NCI-H1105 treated with DMSO at 0.1 percent for 48 hours (cell line): ENCODE measurements around the gene INA.
"Not testable (repeated sequence)": the region's sequence is repeated elsewhere in the genome, so short reads cannot be mapped to it uniquely, and the experiment has no call there.

Experiments
- DNase-seq: peaks from one replicate; lab custom pipeline; 2025; lab: John Stamatoyannopoulos, UW

Gene INA

DNA sequence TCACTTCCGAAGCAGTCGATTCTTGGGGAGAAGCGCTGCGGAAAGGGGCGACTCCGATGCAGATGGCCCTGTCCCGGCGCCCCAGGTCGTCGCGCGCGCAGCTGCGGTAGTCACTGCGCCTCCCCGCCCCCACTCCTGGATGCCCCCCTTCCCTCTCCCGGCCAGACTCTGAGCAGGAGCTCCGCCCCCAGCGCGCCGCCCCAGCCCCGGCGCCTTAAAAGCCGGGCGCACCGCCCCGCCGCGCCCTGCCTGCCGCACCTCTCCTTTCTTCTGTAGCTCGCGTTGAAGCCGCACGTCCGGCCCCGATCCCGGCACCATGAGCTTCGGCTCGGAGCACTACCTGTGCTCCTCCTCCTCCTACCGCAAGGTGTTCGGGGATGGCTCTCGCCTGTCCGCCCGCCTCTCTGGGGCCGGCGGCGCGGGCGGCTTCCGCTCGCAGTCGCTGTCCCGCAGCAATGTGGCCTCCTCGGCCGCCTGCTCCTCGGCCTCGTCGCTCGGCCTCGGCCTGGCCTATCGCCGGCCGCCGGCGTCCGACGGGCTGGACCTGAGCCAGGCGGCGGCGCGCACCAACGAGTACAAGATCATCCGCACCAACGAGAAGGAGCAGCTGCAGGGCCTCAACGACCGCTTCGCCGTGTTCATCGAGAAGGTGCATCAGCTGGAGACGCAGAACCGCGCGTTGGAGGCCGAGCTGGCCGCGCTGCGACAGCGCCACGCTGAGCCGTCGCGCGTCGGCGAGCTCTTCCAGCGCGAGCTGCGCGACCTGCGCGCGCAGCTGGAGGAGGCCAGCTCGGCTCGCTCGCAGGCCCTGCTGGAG is at the start of gene INA:
Gene INA, plus strand, starts transcription at position 243 of the 817 bp plus-strand sequence. Its CDS starts 74 bp downstream, at position 317.
- DNase-seq, result peak; percentile 63

GRCh38 chr10:103227416-103227815 is 49.5 kb upstream of the INA start:
- DNase-seq, result no peak

DNA sequence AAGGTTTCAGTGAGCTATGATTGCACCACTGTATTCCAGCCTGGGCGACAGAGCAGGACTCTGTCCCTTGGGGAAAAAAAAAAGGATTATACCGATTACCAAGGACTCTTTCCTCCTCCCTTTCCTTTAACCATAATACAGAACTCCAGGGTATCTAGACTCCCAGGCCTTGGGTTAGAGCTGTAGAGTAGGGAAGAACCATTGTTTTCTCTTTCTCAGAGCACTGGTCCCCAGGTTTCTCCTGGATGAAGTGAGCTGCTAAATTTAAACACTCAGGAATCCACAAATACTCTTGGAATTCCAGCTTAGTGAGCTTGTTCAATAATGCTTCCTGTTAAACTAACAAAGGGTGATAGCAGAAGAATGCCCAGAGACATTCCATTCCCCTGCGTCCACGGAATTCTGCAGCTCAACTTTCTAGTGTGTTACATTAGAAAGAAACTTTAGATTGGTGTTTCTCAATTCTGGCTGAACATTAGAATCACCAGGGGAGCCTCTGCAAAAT is 45.8 kb upstream of the INA start:
- no peak for DNase-seq

DNA sequence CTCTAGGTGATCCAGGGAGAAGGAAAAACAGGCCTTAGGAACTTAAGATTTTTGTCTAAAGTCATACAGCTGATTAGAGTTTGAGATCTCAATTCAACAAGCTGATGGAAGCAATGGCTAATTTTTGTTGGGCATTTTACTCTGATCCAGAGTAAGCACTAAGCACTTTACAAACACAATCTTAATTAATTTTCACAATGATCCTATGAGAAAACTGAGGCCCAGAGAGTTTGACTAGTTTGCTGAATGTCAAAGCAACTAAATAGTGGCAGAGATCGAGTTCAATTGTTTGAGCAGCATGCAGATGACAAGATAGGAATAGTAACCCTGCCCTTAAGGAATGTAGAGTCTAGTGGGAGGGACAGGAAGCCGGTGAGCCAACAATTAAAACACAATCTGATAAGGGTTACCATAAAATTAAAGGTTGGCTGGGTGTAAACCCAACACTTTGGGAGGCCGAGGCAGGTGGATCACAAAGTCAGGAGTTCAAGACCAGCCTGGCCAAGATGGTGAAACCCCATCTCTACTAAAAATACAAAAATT is 44.7 kb upstream of the INA start:
- DNase-seq, result no peak

GRCh38 chr10:103232772-103233488 is 44.0 kb upstream of the INA start:
- DNase-seq, result no peak

- no peak for DNase-seq
Observed at GRCh38 chr10:103235775-103236174, 41.2 kb upstream of the INA start.

DNA sequence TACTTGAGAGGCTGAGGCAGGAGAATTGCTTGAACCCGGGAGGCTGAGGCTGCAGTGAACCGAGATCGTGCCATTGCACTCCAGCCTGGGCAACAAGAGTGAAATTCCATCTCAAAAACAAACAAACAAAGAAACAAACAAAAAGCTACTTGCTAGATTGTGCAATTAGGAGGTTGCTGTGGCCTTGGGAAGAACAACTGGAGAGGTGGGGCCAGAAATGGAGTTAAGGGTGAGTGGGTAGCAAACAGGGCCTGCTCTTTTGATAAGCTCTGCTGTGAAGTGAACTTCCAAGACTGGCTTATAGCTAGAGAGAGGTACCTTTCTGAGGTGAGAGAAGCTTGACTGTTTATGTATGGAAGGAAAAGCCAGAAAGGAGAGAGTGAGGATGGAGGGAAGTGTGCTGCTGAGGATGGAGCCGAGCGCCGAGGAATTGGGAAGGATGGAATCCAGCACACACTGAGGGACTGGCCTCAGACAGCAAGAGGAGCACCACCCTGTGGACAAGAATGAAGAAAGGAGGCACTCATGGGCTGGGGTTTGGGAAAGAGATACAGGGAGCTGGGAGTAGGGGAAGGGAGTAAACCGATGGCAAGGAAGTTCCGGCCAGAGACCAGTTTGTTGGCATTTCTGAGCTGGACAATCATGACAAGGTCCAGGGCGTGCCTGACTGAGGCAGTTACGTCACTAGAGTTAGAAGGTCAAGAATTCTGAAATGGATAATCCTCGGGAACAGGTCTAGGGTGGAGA is 38.3 kb upstream of the INA start:
- DNase-seq, result no peak

GRCh38 chr10:103241262-103242011 is 35.5 kb upstream of the INA start:
- DNase-seq, result no peak

- peak; percentile 4 for DNase-seq
Observed at GRCh38 chr10:103244666-103245271, 32.2 kb upstream of the INA start.

DNA sequence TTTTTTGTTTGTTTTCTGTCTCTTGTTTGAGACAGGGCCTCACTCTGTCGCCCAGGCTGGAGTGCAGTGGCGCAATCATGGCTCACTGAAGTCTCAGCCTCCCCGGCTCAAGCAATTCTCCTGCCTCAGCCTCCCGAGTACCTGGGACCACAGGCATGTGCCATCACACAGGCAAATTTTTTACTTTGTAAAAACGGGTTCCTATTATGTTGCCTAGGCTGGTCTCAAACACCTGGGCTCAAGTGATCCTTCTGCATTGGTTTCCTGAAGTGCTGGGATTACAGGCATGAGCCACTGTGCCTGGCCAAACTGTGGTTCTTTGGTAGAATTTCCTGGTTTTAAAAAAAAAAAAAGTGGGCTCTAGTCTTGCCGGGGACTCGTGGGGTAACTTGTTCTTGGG is 31.4 kb upstream of the INA start, which contains the start of gene RPEL1:
Gene RPEL1, plus strand, starts transcription at position 301 of the 400 bp plus-strand sequence. CDS start 110 bp downstream, outside the sequence.
- DNase-seq, result not testable (repeated sequence)

DNA sequence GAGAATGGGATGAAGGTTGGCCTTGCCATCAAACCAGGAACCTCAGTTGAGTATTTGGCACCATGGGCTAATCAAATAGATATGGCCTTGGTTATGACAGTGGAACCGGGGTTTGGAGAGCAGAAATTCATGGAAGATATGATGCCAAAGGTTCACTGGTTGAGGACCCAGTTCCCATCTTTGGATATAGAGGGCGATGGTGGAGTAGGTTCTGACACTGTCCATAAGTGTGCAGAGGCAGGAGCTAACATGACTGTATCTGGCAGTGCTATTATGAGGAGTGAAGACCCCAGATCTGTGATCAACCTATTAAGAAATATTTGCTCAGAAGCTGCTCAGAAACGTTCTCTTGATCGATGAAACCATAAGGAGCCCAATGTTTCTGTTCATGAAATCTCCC is 30.6 kb upstream of the INA start:
- no peak for DNase-seq

GRCh38 chr10:103254113-103254512 is 22.8 kb upstream of the INA start:
- no peak for DNase-seq

GRCh38 chr10:103254538-103255325 is 22.2 kb upstream of the INA start:
- no peak for DNase-seq

- no peak for DNase-seq
Observed at GRCh38 chr10:103256613-103257012, 20.3 kb upstream of the INA start.

GRCh38 chr10:103257812-103258211 is 19.1 kb upstream of the INA start:
- no peak for DNase-seq

DNA sequence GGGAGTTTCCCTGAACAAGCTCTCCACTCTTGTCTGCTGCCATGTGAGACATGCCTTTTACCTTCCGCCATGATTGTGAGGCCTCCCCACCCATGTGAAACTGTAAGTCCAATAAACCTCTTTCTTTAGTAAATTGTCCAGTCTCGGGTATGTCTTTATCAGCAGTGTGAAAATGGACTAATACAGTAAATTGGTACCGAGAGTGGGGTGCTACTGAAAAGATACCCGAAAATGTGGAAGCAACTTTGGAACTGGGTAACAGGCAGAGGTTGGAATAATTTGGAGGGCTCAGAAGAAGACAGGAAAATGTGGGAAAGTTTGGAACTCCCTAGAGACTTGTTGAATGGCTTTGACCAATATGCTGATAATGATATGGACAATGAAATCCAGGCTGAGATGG is 18.0 kb upstream of the INA start:
- DNase-seq, result not testable (repeated sequence)

- no peak for DNase-seq
Observed at GRCh38 chr10:103259989-103260388, 16.9 kb upstream of the INA start.

GRCh38 chr10:103262229-103262628 is 14.7 kb upstream of the INA start:
- no peak for DNase-seq

DNA sequence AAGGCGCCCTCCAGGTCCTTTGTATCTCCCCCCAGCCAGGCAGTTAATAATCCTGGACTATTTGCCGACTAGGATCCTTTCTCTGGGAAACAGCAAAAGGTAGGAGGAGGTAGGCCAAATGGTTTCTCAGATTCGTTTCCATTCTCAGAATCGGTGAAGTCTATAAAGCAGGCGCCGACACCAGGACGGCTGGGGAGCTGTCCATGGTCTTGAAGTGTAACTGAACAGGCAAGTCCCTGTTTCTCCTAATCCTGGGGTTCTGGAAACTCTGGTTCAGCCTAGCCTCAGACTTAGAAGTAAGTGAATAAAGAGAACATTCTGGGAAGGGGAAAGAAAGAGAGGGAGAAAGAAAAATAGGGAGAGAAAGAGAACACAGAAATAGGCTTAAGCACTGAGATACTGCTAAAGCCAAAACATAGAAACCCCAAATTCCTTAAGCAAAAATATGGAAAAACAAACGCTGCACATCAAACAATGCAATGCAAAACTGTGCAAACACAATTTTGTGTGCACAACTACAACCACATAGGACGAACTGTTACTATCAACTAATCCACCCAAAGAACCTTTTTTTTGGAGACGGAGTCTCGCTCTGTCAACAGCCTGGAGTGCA is 11.1 kb upstream of the INA start:
- DNase-seq, result no peak

- DNase-seq, result no peak
Observed at GRCh38 chr10:103273041-103273441, 3.9 kb upstream of the INA start.
